ENCODE measurements around the gene DNAH3. TPM values are rescaled to one million over a fixed set of nuclear protein-coding genes. Genes with fewer than 3 reads are reported as not detected.
A peak's percentile ranks its signal among the peaks of the same experiment; 100 is the strongest.
"Not testable (repeated sequence)": the region's sequence is repeated elsewhere in the genome, so short reads cannot be mapped to it uniquely, and the experiment has no call there.

Gene DNAH3
- total RNA-seq, 4 donors from 2014 or later: under 0.01 to 2.1 (median 0.93) TPM

DNA sequence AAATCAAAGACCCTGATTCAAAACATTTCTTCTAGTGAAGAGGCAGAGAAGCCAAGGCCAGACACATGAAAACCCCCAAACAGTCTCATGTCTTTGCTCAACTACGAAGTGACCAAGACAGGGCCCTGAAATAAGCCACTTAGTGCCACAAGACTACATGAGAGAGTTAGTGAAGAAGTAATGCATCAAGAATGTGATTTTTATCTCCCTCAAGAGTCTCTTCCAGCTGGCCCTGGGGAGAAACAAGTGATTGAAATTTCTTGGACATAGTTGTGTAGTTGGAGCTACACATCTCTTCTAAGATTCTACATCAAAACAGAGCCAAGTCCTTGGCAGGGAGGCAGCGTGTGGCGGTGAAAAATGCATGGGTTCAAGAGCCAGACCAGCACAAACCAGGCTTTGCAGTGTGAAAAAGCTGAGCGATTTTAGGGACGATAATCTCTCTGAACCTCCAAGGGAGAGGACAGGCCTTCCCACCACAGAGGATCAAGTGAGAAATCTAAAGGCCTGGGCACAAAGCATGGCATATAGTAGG is 219.5 kb downstream of the DNAH3 start:
- peak overlapping the region; percentile 15 to 78 for H3K27ac ChIP-seq
- no peak for DNase-seq
- intact Hi-C loops (cut with DNase I; ENCODE audit: low total_unique reads): no loop called here
- no peaks in the 10 kb centered on the region for H3K9me3 ChIP-seq
- peaks cover 0 to 5% of the 10 kb centered on the region in 2 donors for H3K4me1 ChIP-seq
- no peaks in the 10 kb centered on the region for H3K36me3 ChIP-seq
- TF ChIP-seq, protein P1, sequence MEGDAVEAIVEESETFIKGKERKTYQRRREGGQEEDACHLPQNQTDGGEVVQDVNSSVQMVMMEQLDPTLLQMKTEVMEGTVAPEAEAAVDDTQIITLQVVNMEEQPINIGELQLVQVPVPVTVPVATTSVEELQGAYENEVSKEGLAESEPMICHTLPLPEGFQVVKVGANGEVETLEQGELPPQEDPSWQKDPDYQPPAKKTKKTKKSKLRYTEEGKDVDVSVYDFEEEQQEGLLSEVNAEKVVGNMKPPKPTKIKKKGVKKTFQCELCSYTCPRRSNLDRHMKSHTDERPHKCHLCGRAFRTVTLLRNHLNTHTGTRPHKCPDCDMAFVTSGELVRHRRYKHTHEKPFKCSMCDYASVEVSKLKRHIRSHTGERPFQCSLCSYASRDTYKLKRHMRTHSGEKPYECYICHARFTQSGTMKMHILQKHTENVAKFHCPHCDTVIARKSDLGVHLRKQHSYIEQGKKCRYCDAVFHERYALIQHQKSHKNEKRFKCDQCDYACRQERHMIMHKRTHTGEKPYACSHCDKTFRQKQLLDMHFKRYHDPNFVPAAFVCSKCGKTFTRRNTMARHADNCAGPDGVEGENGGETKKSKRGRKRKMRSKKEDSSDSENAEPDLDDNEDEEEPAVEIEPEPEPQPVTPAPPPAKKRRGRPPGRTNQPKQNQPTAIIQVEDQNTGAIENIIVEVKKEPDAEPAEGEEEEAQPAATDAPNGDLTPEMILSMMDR (IDR thresholded peaks at IDR 0.05): no peak
- TF ChIP-seq POLR2A (IDR thresholded peaks at IDR 0.05): no peak
- H3K27me3 ChIP-seq: no peaks in the 10 kb centered on the region
- no peak overlapping the region for H3K4me3 ChIP-seq

DNA sequence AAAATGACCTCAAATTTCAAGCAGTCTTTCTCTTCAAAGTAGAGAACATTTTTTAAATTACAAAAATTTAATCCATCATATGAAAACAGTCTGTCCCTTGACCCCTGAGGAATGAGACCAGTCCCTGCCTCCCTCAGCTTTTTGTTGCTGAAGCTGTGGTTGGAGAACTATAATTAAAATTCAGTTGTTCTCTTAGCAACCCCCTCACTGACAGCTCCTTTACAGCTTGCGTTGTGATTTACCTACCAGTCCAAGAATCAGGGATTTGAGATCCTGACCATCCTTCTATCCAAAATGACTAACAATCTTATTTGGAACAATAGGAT is 220.3 kb downstream of the DNAH3 start:
- intact Hi-C loops (cut with DNase I; ENCODE audit: low total_unique reads): no loop called here
- H3K4me1 ChIP-seq: peaks cover 0 to 5% of the 10 kb centered on the region in 2 donors
- H3K9me3 ChIP-seq: no peaks in the 10 kb centered on the region
- no peak overlapping the region for H3K4me3 ChIP-seq
- DNase-seq: no peak
- no peaks in the 10 kb centered on the region for H3K27me3 ChIP-seq
- no peak for TF ChIP-seq POLR2A (IDR thresholded peaks at IDR 0.05)
- TF ChIP-seq, protein P1 (IDR thresholded peaks at IDR 0.05): no peak
- H3K27ac ChIP-seq: peak overlapping the region; percentile 15 to 78
- no peaks in the 10 kb centered on the region for H3K36me3 ChIP-seq

DNA sequence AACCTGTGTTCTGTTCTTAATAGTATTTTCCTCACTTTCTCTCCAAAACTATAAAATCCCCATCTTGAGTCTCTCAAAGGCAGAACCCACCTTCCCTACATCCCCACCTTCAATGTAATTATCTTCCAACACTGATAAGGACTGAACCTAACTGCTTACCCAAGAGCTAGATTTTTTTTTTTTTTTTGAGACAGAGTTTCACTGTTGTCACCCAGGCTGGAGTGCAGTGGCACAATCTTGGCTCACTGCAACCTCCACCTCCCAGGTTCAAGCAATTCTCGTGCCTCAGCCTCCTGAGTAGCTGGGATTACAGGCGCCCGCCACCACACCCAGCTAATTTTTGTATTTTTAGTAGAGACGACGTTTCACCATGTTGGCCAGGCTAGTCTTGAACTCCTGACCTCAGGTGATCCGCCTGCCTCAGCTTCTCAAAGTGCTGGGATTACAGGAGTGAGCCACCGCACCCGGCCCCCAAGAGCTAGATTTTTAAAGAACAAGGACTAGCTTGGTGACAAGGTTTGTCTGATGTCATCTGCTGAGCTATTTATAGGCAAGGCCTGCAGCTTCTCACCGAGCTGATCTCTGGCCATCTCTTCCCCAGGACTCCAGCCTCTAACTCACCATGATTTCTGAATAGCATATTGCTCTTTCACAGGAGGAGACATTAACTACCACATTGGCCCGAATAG is 220.8 kb downstream of the DNAH3 start:
- intact Hi-C loops (cut with DNase I; ENCODE audit: low total_unique reads); H3K4me1 ChIP-seq; H3K4me3 ChIP-seq; H3K36me3 ChIP-seq; H3K27me3 ChIP-seq; H3K9me3 ChIP-seq: not testable (repeated sequence)
- DNase-seq: peak; percentile 33 to 37
- peak overlapping the region; percentile 60 to 78 for H3K27ac ChIP-seq

DNA sequence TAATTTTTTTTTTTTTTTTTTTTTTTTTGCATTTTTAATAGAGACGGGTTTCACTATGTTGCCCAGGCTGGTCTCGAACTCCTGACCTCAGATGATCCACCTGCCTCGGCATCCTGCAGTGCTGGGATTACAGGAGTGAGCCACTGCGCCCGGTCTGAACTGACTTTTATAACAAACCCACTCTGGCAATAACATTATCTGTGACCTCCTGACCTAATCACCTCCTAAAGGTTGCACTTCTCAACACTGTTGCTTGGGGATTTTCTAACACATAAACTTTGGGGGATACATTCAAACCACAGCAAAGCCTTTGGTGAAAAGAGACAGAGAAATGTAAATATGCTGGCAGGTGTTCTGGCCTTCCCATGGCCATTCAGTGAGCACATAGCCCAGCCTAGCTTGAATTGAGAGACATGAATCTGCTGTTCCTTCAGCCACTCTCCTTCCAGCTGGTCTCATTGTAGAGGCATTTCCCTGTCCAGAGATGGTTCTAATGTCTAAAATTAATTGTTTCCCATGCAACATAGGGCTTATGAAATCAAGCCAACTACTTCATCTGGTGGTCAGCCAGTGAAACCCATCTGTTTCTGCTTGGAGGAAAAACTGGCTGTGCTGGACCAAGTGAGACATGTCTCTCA is 221.8 kb downstream of the DNAH3 start:
- H3K4me3 ChIP-seq: no peak overlapping the region
- DNase-seq: no peak
- no peaks in the 10 kb centered on the region for H3K36me3 ChIP-seq
- H3K4me1 ChIP-seq: peaks cover 0 to 5% of the 10 kb centered on the region in 2 donors
- intact Hi-C loops (cut with DNase I; ENCODE audit: low total_unique reads): no loop called here
- TF ChIP-seq, protein P1 (IDR thresholded peaks at IDR 0.05): no peak
- no peak for TF ChIP-seq POLR2A (IDR thresholded peaks at IDR 0.05)
- no peaks in the 10 kb centered on the region for H3K27me3 ChIP-seq
- no peaks in the 10 kb centered on the region for H3K9me3 ChIP-seq
- peak overlapping the region in 1 of 2 donors; percentile 78 for H3K27ac ChIP-seq

DNA sequence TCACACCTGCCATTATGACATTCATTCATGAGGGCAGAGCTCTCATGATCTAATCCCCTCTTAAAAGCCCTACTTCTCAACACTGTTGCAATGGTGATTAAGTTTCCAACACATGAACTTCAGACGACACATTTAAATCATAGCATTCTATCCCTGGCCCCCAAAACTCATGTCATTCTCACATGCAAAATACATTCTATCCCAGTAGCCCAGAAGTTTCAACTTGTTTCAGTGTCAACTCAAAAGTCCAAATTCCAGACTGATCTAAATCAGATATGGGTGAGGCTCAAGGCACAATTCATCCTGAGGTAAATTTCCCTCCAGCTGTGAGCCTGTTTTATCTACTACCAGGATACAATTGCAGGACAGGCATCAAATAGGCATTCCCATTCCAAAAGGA is 224.9 kb downstream of the DNAH3 start:
- Histone ChIP-seq H3K36me3 (no peaks in the 10 kb centered on the region), H3K4me3 (no peak overlapping the region), H3K4me1 (peaks cover 0 to 4% of the 10 kb centered on the region in 2 donors), H3K27ac (no peak overlapping the region), H3K27me3 (no peaks in the 10 kb centered on the region), H3K9me3 (no peaks in the 10 kb centered on the region)
- no peak for DNase-seq
- TF ChIP-seq, protein P1 (IDR thresholded peaks at IDR 0.05): no peak
- no peak for TF ChIP-seq POLR2A (IDR thresholded peaks at IDR 0.05)
- intact Hi-C loops (cut with DNase I; ENCODE audit: low total_unique reads): no loop called here
